ENCODE results near the gene ABCA1. TPM values are rescaled to one million over a fixed set of nuclear protein-coding genes. Genes with fewer than 3 reads are reported as not detected.

The ABCA1 gene
- polyA plus RNA-seq, 1 donor (not counting 4 experiments of a cell fraction or from before 2014, with no cell fraction given): 23.0 TPM

DNA sequence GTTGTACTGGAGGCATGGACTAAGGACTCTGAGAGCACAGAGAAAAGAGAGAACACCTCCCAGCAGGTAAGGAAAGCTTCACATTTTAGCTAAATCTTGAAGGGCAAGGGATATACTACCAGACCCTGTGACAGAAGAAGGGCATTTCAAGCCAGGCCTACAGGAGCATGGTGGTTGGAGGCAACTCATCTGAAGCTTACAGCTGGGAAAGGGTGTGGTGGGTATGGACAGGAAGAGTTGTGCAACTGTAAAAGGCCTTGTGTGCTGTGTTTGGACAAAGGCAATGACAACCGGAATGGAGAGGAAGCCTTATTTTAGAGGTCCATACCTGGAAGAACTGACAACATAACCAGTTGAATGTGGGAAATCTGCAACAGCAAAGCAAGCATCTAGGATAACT lies 132.9 kb downstream of the ABCA1 start:
- no peaks in the 10 kb centered on the region for H3K79me2 ChIP-seq (ENCODE audit: control insufficient read depth, insufficient read depth, low read length)
- H3K9me3 ChIP-seq (ENCODE audit: control insufficient read depth, low read depth, low read length): no peaks in the 10 kb centered on the region
- H3K4me3 ChIP-seq (ENCODE audit: control insufficient read depth in 2 of 3, extremely low read depth in 1 of 3, insufficient read depth in 2 of 3, low read depth in 1 of 3, low read length in 3 of 3): no peak overlapping the region
- no peak overlapping the region for H3K4me2 ChIP-seq (ENCODE audit: control insufficient read depth, extremely low read depth, insufficient read depth, low read depth, low read length)
- H3K36me3 ChIP-seq (ENCODE audit: control insufficient read depth in 2 of 2, extremely low read depth in 1 of 2, insufficient read depth in 2 of 2, low read length in 2 of 2): peaks cover 20 to 36% of the 10 kb centered on the region in 2 experiments
- no peaks in the 10 kb centered on the region for H4K20me1 ChIP-seq (ENCODE audit: control insufficient read depth, extremely low read depth, insufficient read depth, low read length)
- FAIRE-seq (no peak), DNase-seq (ENCODE audit: low read depth, low spot score) (no peak)
- H3K4me1 ChIP-seq (ENCODE audit: control insufficient read depth, extremely low read depth, insufficient read depth, low read length): no peaks in the 10 kb centered on the region
- TF ChIP-seq, protein P1, sequence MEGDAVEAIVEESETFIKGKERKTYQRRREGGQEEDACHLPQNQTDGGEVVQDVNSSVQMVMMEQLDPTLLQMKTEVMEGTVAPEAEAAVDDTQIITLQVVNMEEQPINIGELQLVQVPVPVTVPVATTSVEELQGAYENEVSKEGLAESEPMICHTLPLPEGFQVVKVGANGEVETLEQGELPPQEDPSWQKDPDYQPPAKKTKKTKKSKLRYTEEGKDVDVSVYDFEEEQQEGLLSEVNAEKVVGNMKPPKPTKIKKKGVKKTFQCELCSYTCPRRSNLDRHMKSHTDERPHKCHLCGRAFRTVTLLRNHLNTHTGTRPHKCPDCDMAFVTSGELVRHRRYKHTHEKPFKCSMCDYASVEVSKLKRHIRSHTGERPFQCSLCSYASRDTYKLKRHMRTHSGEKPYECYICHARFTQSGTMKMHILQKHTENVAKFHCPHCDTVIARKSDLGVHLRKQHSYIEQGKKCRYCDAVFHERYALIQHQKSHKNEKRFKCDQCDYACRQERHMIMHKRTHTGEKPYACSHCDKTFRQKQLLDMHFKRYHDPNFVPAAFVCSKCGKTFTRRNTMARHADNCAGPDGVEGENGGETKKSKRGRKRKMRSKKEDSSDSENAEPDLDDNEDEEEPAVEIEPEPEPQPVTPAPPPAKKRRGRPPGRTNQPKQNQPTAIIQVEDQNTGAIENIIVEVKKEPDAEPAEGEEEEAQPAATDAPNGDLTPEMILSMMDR (optimal IDR thresholded peaks at IDR 0.05 in 1 of 3, IDR thresholded peaks at IDR 0.05 in 1 of 3, conservative IDR thresholded peaks at IDR 0.05 in 1 of 3; ENCODE audit: extremely low read depth in 1 of 3, insufficient read depth in 2 of 3, low read length in 3 of 3): no peak
- TF ChIP-seq EZH2 (IDR thresholded peaks at IDR 0.05; ENCODE audit: low read length): no peak
- no peak overlapping the region for H3K27ac ChIP-seq (ENCODE audit: control insufficient read depth, insufficient read depth, low read length)
- H3K27me3 ChIP-seq (ENCODE audit: control insufficient read depth, extremely low read depth, insufficient read depth, low read length): no peaks in the 10 kb centered on the region
- no peaks in the 10 kb centered on the region for H3K9me1 ChIP-seq (ENCODE audit: control insufficient read depth, extremely low read depth, insufficient read depth, low read length)
- H3K9ac ChIP-seq (ENCODE audit: control insufficient read depth, extremely low read depth, insufficient read depth, low read length): no peak overlapping the region
- H2AFZ ChIP-seq (ENCODE audit: control insufficient read depth, low read length): no peak overlapping the region
- dilution Hi-C loops (cut with MboI; ENCODE audit: extremely low pct_ligation_motif_present, low sequenced_read_pairs): no loop called here

DNA sequence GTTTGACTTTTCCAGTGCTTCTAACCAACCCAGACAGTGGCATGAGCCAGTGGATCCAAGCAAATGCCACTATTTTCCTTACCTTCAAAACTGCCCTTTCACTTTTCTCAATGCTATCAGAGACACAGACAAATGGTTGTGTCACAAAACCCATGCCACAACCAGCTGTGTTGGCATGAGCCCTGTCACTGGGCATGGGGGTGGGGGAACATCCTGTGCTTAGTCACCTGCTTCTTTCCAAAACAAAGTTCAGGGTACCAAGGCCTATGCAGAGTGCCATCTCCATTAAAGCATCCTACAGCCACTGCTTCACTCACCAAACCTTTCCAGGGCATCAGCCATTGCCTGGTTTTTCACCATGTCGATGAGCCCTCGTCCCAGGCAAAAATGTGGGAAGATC lies 133.9 kb downstream of the ABCA1 start:
- Histone ChIP-seq H2AFZ (ENCODE audit: control insufficient read depth, low read length) (no peak overlapping the region), H3K9me3 (ENCODE audit: control insufficient read depth, low read depth, low read length) (no peaks in the 10 kb centered on the region), H3K9ac (ENCODE audit: control insufficient read depth, extremely low read depth, insufficient read depth, low read length) (no peak overlapping the region), H3K79me2 (ENCODE audit: control insufficient read depth, insufficient read depth, low read length) (no peaks in the 10 kb centered on the region), H3K9me1 (ENCODE audit: control insufficient read depth, extremely low read depth, insufficient read depth, low read length) (no peaks in the 10 kb centered on the region), H3K36me3 (ENCODE audit: control insufficient read depth in 2 of 2, extremely low read depth in 1 of 2, insufficient read depth in 2 of 2, low read length in 2 of 2) (peaks cover 18 to 33% of the 10 kb centered on the region in 2 experiments), H3K27ac (ENCODE audit: control insufficient read depth, insufficient read depth, low read length) (no peak overlapping the region), H3K27me3 (ENCODE audit: control insufficient read depth, extremely low read depth, insufficient read depth, low read length) (no peaks in the 10 kb centered on the region), H3K4me2 (ENCODE audit: control insufficient read depth, extremely low read depth, insufficient read depth, low read depth, low read length) (no peak overlapping the region), H3K4me1 (ENCODE audit: control insufficient read depth, extremely low read depth, insufficient read depth, low read length) (no peaks in the 10 kb centered on the region), H4K20me1 (ENCODE audit: control insufficient read depth, extremely low read depth, insufficient read depth, low read length) (peaks cover under 1% of the 10 kb centered on the region), H3K4me3 (ENCODE audit: control insufficient read depth in 2 of 3, extremely low read depth in 1 of 3, insufficient read depth in 2 of 3, low read depth in 1 of 3, low read length in 3 of 3) (no peak overlapping the region)
- TF ChIP-seq, protein P1 (optimal IDR thresholded peaks at IDR 0.05 in 1 of 3, IDR thresholded peaks at IDR 0.05 in 1 of 3, conservative IDR thresholded peaks at IDR 0.05 in 1 of 3; ENCODE audit: extremely low read depth in 1 of 3, insufficient read depth in 2 of 3, low read length in 3 of 3): no peak
- TF ChIP-seq EZH2 (IDR thresholded peaks at IDR 0.05; ENCODE audit: low read length): no peak
- DNase-seq (ENCODE audit: low read depth, low spot score) (no peak), FAIRE-seq (no peak)
- dilution Hi-C loops (cut with MboI; ENCODE audit: extremely low pct_ligation_motif_present, low sequenced_read_pairs): no loop called here

Measured in keratinocyte (primary cell).